ENCODE measurements around the gene HUWE1. TPM values are rescaled to one million over a fixed set of nuclear protein-coding genes. Genes with fewer than 3 reads are reported as not detected.
"Not testable (repeated sequence)": the region's sequence is repeated elsewhere in the genome, so short reads cannot be mapped to it uniquely, and the experiment has no call there.

HUWE1 gene
- polyA plus RNA-seq, 1 donor, result 79.0 TPM

- not testable (repeated sequence) for DNase-seq (ENCODE audit: low read depth)
These were observed 155.1 kb downstream of the HUWE1 start for GRCh38 chrX:53531255-53531966.

- no peak for DNase-seq (ENCODE audit: low read depth)
These were observed 159.5 kb downstream of the HUWE1 start for GRCh38 chrX:53526999-53527398.

DNA sequence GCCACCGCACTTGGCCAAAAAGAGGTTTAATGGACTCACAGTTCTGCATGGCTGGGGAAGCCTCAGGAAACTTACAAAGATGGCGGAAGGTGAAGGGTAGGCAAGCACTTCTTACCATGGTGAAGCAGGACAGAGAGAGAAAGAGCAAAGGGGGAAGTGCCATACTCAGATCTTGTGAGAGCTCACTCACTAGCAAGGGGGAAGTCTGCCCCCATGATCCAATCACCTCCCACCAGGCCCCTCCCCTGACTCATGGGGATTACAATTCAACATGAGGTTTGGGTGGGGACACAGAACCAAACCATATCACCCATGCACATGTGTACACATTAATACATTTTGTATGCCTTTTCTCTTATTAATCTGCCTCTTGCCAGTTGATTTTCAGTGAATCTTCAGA, 175.2 kb downstream of the HUWE1 start:
- no peak for DNase-seq (ENCODE audit: low read depth)

DNA sequence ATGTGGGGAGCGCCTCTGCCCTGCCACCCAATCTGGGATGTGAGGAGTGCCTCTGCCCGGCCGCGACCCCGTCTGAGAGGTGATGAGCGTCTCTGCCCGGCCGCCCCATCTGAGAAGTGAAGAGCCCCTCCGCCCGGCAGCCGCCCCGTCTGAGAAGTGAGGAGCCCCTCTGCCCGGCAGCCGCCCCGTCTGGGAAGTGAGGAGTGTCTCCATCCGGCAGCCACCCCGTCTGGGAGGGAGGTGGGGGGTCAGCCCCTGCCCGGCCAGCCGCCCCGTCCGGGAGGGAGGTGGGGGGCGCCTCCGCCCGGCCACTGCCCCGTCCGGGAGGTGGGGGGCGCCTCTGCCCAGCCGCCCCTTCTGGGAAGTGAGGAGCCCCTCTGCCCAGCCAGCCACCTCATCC, 182.5 kb downstream of the HUWE1 start:
- DNase-seq (ENCODE audit: low read depth), result not testable (repeated sequence)

DNA sequence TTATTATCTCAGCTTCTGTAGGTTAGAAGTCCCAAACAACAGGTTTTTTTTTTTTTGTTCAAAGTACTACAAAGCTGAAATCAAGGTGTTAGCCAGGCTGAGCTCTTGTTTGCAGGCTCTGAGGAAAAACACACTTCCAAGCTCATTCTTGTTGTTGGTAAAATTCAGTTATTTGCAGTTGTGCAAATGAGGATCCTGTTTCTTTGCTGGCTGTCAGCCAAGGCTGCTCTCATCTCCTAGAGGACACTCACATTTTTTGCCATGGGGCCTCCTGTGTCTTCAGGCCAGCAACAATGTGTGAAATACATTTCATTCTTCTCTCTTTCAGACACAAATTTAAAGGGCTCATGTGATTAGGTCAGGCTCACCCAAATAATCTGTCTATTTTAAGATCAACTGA, 192.1 kb downstream of the HUWE1 start:
- DNase-seq (ENCODE audit: low read depth), result no peak

GRCh38 chrX:53486285-53486684, 200.2 kb downstream of the HUWE1 start:
- no peak for DNase-seq (ENCODE audit: low read depth)

DNA sequence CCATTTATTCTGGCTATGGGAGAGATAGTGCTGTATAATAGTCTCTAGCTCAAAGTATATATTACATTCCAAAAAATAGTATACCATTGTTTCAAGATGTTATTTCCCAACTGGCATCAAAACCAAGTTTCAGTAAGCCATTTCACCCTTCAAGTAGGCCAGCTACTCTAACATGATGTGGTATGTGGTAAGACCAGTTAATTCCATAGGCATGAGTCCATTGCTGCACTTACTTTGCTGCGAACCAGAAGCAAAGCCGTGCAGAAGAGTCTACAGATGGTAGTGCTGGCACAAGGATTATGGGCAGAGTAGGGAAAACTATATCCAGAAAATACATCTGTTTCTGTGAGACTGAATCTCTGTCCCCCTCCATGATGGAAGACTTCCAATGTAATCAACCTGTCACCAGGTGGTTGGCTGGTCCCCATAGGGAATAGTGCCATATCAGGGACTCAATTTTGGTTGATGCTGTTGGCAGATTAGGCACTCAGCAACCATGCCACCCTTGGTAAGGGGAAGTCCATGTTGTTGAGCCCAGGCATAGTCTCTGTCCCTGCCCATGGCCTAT, 202.6 kb downstream of the HUWE1 start:
- DNase-seq (ENCODE audit: low read depth), result no peak

- DNase-seq (ENCODE audit: low read depth), result no peak
These were observed 203.1 kb downstream of the HUWE1 start for GRCh38 chrX:53483416-53483815.

Data from forelimb muscle (tissue), 1 donor.